Muscle layer of duodenum (tissue), 2 donors: ENCODE data around the gene ST3GAL2.
"Not testable (repeated sequence)": the region's sequence is repeated elsewhere in the genome, so short reads cannot be mapped to it uniquely, and the experiment has no call there.

Experiments
- H3K27ac ChIP-seq: one replicate; pipeline ENCODE4 v1.7.0; 2013; ENCODE audit warnings: mild to moderate bottlenecking, low read length
- H3K27me3 ChIP-seq: one replicate; pipeline ENCODE4 v1.7.0; 2013; ENCODE audit warnings: low read depth, mild to moderate bottlenecking, control low read depth, low read length
- H3K36me3 ChIP-seq, 2 donors: one replicate each; pipeline ENCODE4 v1.7.0; 2013; ENCODE audit warnings: low read length in 2 of 2, control low read depth in 1 of 2, mild to moderate bottlenecking in 1 of 2; ENCODE audit not compliant: insufficient read depth in 2 of 2, control insufficient read depth in 1 of 2
- H3K4me1 ChIP-seq, 2 donors: one replicate each; pipeline ENCODE4 v1.7.0; 2013; ENCODE audit warnings: low read length in 2 of 2, mild to moderate bottlenecking in 2 of 2, control low read depth in 1 of 2, moderate library complexity in 1 of 2; ENCODE audit not compliant: insufficient read depth in 2 of 2, control insufficient read depth in 1 of 2
- H3K4me3 ChIP-seq, 2 donors: one replicate each; pipeline ENCODE4 v1.7.0; 2013; ENCODE audit warnings: low read length in 2 of 2, low read depth in 1 of 2, mild to moderate bottlenecking in 1 of 2
- H3K9me3 ChIP-seq, 2 donors: one replicate each; pipeline ENCODE4 v1.7.0; 2013; ENCODE audit warnings: low read length in 2 of 2, control low read depth in 1 of 2, mild to moderate bottlenecking in 1 of 2; ENCODE audit not compliant: control insufficient read depth in 1 of 2
- donor health status: healthy.

The ST3GAL2 gene

GRCh38 chr16:70341600-70341999 lies 97.3 kb downstream of the ST3GAL2 start:
- Histone ChIP-seq H3K27ac (no peak overlapping the region), H3K4me3 (no peak overlapping the region)

GRCh38 chr16:70337814-70338213 lies 101.1 kb downstream of the ST3GAL2 start:
- H3K27ac ChIP-seq: no peak overlapping the region
- no peaks in the 10 kb centered on the region for H3K27me3 ChIP-seq
- no peak overlapping the region for H3K4me3 ChIP-seq
- H3K4me1 ChIP-seq: no peaks in the 10 kb centered on the region
- peaks cover 16 to 29% of the 10 kb centered on the region in 2 donors for H3K36me3 ChIP-seq
- no peaks in the 10 kb centered on the region for H3K9me3 ChIP-seq

More at GRCh38 chr16:70341600-70341999, 97.3 kb downstream of the ST3GAL2 start:
- H3K36me3 ChIP-seq: no peaks in the 10 kb centered on the region
- no peaks in the 10 kb centered on the region for H3K27me3 ChIP-seq
- peaks cover 0 to 7% of the 10 kb centered on the region in 2 donors for H3K4me1 ChIP-seq
- no peaks in the 10 kb centered on the region for H3K9me3 ChIP-seq

GRCh38 chr16:70332728-70333127 lies 106.2 kb downstream of the ST3GAL2 start:
- peaks cover 20 to 59% of the 10 kb centered on the region in 2 donors for H3K36me3 ChIP-seq
- not testable (repeated sequence) for H3K27me3 ChIP-seq, H3K27ac ChIP-seq, H3K4me3 ChIP-seq, H3K4me1 ChIP-seq, H3K9me3 ChIP-seq

- Histone ChIP-seq H3K27ac (no peak overlapping the region), H3K9me3 (no peaks in the 10 kb centered on the region), H3K4me1 (no peaks in the 10 kb centered on the region), H3K4me3 (no peak overlapping the region), H3K36me3 (peaks cover 20 to 59% of the 10 kb centered on the region in 2 donors), H3K27me3 (no peaks in the 10 kb centered on the region)
Measured at GRCh38 chr16:70331588-70332358, 107.1 kb downstream of the ST3GAL2 start.

GRCh38 chr16:70331091-70331490 lies 107.8 kb downstream of the ST3GAL2 start:
- Histone ChIP-seq H3K4me3 (no peak overlapping the region), H3K27me3 (no peaks in the 10 kb centered on the region), H3K4me1 (no peaks in the 10 kb centered on the region), H3K36me3 (peaks cover 20 to 58% of the 10 kb centered on the region in 2 donors), H3K9me3 (no peaks in the 10 kb centered on the region), H3K27ac (no peak overlapping the region)
